ENCODE measurements around the gene CDH16. TPM values are rescaled to one million over a fixed set of nuclear protein-coding genes. Genes with fewer than 3 reads are reported as not detected.

The CDH16 gene
- total RNA-seq, 1 experiment from 2014 or later = not detected

DNA sequence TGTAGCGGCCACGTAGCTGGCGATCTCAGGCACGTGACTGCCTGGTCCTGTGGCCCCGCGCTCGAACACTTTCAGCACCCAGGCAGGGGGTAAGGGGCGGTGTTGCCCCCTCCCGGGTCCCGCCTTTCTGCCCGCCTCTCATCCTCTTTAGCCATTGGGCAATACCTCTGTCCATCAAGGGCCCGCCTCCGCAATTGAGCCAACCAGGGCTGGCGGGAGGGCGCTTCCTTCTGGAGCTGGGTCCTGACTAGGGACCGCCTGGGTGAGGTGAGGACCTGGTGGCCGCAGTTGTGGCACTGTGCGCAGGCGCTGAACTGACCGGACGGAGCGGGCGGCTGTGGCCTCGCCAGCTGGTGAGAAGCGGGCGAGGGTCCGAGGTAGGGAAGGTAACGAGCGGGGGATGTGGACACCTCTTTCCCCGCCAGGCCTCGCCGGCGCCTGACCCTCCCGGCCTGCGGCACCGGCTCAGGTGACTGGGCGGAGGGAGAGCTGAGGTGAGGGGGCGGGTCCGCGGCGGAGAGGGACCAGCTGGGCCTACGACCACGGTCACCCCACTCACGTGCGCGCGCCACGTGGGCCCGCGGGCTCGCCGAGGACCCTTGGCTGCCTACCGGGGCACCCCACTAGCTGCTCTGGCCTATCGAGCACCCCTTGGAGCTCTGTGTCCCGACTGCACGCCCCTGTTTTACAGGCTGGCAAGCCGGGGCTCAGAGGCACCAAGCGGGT, 38.2 kb downstream of the CDH16 start, which contains the start of gene PDP2:
Gene PDP2 (plus strand): TSS at position 228 of the 726 bp plus-strand sequence. CDS start 3,770 bp downstream, outside the sequence.
- TF ChIP-seq, protein P1, sequence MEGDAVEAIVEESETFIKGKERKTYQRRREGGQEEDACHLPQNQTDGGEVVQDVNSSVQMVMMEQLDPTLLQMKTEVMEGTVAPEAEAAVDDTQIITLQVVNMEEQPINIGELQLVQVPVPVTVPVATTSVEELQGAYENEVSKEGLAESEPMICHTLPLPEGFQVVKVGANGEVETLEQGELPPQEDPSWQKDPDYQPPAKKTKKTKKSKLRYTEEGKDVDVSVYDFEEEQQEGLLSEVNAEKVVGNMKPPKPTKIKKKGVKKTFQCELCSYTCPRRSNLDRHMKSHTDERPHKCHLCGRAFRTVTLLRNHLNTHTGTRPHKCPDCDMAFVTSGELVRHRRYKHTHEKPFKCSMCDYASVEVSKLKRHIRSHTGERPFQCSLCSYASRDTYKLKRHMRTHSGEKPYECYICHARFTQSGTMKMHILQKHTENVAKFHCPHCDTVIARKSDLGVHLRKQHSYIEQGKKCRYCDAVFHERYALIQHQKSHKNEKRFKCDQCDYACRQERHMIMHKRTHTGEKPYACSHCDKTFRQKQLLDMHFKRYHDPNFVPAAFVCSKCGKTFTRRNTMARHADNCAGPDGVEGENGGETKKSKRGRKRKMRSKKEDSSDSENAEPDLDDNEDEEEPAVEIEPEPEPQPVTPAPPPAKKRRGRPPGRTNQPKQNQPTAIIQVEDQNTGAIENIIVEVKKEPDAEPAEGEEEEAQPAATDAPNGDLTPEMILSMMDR (IDR thresholded peaks at IDR 0.05; ENCODE audit: unreplicated experiment) = no peak
- peak; percentile 98 for DNase-seq
- intact Hi-C loops (cut with micrococcal nuclease; ENCODE audit: unreplicated experiment) = no loop called here
- BruUV-seq (replicated peaks) = no TSS peak
- H3K27me3 Mint-ChIP-seq (ENCODE audit: unreplicated experiment) = no peaks in the 10 kb centered on the region
- H3K4me3 Mint-ChIP-seq (ENCODE audit: low read depth, unreplicated experiment) = peak within 1 kb of the TSS; percentile 92
- peak within 1 kb of the TSS; percentile 43 for H3K27ac Mint-ChIP-seq (ENCODE audit: unreplicated experiment)
- no peaks in the 10 kb centered on the region for H3K9me3 Mint-ChIP-seq (ENCODE audit: low read depth, unreplicated experiment)
- peaks cover 30% of the 10 kb centered on the region for H3K36me3 Mint-ChIP-seq (ENCODE audit: insufficient read depth, unreplicated experiment)
- CTCF ChIA-PET = interaction anchor here (0.6 to 2.5 kb wide), 12 partner anchors 12 to 272 kb away, joined by 3 to 16 read pairs (median 4); partner anchors contain the start of genes DYNC1LI2 and NAE1
- H3K4me1 Mint-ChIP-seq (ENCODE audit: low read depth, unreplicated experiment) = peaks cover 16% of the 10 kb centered on the region

DNA sequence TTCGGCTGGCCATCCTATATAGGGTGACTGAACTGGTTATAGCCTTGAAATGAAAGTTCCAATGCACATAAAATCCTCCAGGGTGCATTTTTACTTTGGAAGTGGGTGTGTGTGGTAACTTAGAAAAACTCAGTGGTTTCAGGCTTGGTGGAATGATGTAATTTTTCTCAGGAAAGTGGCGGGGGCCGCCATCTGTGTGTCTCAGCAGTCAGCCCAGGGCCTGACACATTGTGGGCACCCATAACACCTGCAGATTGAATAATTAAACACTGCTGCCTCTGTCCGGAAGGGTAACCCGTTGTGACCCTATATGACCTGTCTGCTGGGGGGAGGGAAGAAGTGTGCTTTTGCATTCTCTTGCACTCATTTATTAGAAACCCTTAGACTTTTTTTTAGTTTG, 40.6 kb downstream of the CDH16 start:
- Mint-ChIP-seq H3K27me3 (ENCODE audit: unreplicated experiment) (no peaks in the 10 kb centered on the region), H3K36me3 (ENCODE audit: insufficient read depth, unreplicated experiment) (peaks cover 24% of the 10 kb centered on the region), H3K9me3 (ENCODE audit: low read depth, unreplicated experiment) (no peaks in the 10 kb centered on the region), H3K4me3 (ENCODE audit: low read depth, unreplicated experiment) (no peak overlapping the region), H3K4me1 (ENCODE audit: low read depth, unreplicated experiment) (peaks cover 28% of the 10 kb centered on the region), H3K27ac (ENCODE audit: unreplicated experiment) (no peak overlapping the region)
- BruUV-seq (replicated peaks) = no TSS peak
- CTCF ChIA-PET = no interaction called here
- intact Hi-C loops (cut with micrococcal nuclease; ENCODE audit: unreplicated experiment) = no loop called here
- DNase-seq = no peak
- TF ChIP-seq, protein P1 (IDR thresholded peaks at IDR 0.05; ENCODE audit: unreplicated experiment) = no peak

DNA sequence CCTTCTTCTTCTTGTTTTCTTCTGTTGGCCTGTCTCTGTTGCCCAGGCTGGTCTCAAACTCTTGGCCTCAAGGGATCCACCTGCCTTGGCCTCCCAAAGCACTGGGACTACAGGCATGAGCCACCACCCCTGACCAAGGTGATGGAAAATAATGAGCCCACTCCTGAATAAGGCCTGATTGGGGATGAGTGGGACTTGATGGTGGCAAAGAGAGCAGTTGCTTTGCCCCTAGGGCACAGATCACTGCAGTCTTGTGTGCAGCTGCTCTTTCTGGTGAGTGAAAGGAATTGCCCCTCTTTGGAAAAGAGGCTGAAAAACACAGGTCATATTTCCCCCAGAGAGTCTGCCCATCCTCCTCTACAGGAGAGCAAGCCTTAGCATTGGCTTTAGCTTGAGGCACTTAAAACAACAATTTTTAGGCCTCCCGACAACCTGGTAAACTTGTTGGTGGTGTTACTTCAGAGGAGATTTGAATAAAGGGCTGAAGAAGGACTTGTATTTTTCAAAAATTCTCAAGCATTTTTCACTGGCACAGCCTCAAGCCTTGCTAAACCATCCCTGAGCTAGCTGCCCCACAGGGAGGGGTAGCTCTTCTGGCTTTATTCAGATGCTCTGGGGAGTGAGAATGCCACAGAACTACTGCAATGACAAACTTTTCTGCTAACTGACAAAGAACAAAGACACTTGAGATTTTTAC, 44.5 kb downstream of the CDH16 start:
- Mint-ChIP-seq H3K36me3 (ENCODE audit: insufficient read depth, unreplicated experiment) (peaks cover 10% of the 10 kb centered on the region), H3K4me1 (ENCODE audit: low read depth, unreplicated experiment) (peaks cover 23% of the 10 kb centered on the region), H3K4me3 (ENCODE audit: low read depth, unreplicated experiment) (no peak overlapping the region), H3K27me3 (ENCODE audit: unreplicated experiment) (no peaks in the 10 kb centered on the region), H3K9me3 (ENCODE audit: low read depth, unreplicated experiment) (no peaks in the 10 kb centered on the region), H3K27ac (ENCODE audit: unreplicated experiment) (no peak overlapping the region)
- no TSS peak for BruUV-seq (replicated peaks)
- TF ChIP-seq, protein P1 (IDR thresholded peaks at IDR 0.05; ENCODE audit: unreplicated experiment) = no peak
- intact Hi-C loops (cut with micrococcal nuclease; ENCODE audit: unreplicated experiment) = loop anchor here (5.0 kb wide), 1 partner anchor 267 kb away; no protein-coding TSS in a partner anchor
- CTCF ChIA-PET = interaction anchor here (0.6 to 2.7 kb wide), 4 partner anchors 18 to 156 kb away, joined by 4 to 9 read pairs (median 6); no protein-coding TSS in a partner anchor
- no peak for DNase-seq

DNA sequence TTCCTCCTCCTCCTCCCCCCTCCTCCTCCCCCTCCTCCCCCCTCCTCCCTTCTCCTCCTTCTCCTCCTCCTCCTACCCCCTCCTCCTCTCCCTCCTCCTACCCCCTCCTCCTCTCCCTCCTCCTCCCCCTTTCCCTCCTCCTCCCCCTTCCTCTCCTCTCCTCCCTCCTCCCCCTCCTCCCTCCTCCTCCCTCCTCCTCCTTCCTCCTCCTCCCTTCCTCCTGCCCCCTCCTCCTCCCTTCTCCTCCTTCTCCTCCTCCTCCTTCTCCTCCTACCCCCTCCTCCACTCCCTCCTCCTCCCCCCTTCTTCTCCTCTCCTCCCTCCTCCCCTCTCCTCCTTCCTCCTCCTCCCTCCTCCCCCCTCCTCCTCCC, 45.0 kb downstream of the CDH16 start:
- intact Hi-C loops (cut with micrococcal nuclease; ENCODE audit: unreplicated experiment) = loop anchor here (5.0 kb wide), 1 partner anchor 266 kb away; no protein-coding TSS in a partner anchor
- CTCF ChIA-PET = interaction anchor here (0.6 to 2.7 kb wide), 15 partner anchors 8 to 509 kb away, joined by 3 to 28 read pairs (median 4); partner anchors contain the start of genes CA7 and NAE1
- Mint-ChIP-seq H3K4me1 (ENCODE audit: low read depth, unreplicated experiment) (peaks cover 23% of the 10 kb centered on the region), H3K9me3 (ENCODE audit: low read depth, unreplicated experiment) (no peaks in the 10 kb centered on the region), H3K36me3 (ENCODE audit: insufficient read depth, unreplicated experiment) (peaks cover 10% of the 10 kb centered on the region), H3K4me3 (ENCODE audit: low read depth, unreplicated experiment) (peak overlapping the region; percentile 75), H3K27me3 (ENCODE audit: unreplicated experiment) (no peaks in the 10 kb centered on the region), H3K27ac (ENCODE audit: unreplicated experiment) (peak overlapping the region; percentile 56)
- BruUV-seq (replicated peaks) = no TSS peak
- TF ChIP-seq, protein P1 (IDR thresholded peaks at IDR 0.05; ENCODE audit: unreplicated experiment) = no peak
- DNase-seq = no peak

Data from Calu3 (cell line).